Stimulated activated CD4-positive, alpha-beta T cell treated with anti-CD3 and anti-CD28 coated beads, TNF-alpha, amount 100 ng/mL, for 4 hours (primary cell): ENCODE data around the gene PPP1R13B.

Source experiments
- DNase-seq, 3 experiments: peaks; one replicate each; pipeline ENCODE4 v3.0.0-alpha.2; 2020; ENCODE audit warnings: low read depth in 3 of 3

PPP1R13B gene

DNA sequence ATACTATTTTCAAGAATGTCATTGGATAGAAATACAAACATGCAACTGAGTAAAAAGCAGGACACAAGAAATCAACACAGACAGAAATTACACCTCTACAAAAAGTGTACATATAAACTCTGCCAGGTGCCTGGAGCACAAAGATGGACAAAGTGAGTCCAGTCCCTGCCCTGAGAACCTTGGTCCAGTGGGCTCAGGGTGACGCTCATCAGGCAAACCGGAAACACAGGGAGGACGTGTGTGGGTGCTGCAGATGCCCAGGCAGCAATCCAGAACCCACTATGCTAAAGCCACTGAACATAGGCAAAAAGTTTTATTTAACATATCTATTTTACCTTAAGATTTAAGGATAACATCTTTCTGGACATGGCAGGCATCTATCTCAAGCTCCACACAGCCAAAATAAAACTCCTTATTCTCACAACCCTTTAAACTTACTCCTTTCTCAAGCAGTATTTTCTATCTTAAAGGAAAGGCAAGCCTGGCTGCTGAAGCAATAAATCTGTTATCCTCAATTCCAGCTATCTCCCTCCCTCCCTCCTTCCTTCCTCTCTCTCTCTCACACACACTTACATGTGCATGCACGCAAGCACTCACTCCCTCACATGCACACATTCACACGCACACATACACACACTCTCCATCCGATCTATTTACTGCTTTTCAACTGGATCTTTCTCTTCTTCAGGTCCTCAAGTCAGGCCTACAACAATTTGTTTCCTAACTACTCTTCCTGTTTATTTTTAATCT lies 10.2 kb downstream of the PPP1R13B start:
- DNase-seq, result no peak

DNA sequence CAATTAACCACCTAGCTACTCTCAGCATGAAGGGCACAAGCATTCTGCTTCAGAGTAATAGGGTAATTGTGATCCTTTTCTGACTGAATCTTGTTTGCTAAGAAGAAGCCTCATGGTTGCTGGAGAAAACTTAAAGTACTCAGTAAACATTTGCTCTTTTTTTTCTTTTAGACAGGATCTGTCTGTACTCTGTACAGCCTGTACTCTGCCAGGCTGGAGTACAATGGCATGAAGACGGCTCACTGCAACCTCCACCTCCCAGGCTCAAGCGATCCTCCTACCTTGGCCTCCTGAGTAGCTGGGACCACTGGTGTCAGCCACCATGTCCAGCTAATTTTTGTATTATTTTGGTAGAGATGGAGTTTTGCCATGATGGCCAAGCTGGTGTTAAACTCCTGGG lies 12.4 kb downstream of the PPP1R13B start:
- DNase-seq, result no peak

- no peak for DNase-seq
Observed at GRCh38 chr14:103833711-103834110, 13.7 kb downstream of the PPP1R13B start.

- no peak for DNase-seq
Observed at GRCh38 chr14:103832046-103832445, 15.3 kb downstream of the PPP1R13B start.

GRCh38 chr14:103830511-103831270 lies 16.7 kb downstream of the PPP1R13B start:
- DNase-seq, result no peak

DNA sequence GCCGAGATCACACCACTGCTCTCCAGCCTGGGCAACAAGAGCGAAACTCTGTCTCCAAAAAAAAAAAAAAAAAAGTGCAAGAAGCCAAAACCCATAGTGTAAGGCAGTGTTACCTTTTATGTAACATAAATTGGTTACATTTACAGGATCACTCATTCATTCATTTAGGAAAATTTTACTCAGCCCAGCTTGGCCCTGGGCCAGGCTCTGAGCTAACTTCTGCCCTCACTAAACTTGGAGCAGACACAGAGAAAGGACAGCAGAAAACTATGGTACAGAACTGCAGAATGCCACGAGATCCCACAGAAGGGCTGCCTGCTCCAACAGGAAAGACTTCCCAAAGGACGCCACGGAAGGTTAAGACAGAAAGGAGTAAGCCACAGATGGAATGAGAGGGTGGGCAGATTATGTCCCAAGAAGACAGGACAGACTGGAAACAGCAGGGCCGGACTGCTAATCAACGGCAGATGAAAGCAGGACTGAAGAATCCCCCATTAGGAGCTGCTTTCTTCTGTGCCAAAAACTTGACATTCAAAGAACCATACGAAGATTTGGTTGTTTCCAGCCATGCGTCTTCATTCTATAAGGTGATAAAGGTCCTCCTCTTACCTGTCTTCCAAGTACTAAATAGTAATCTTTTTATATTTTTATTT lies 18.9 kb downstream of the PPP1R13B start:
- DNase-seq, result no peak

DNA sequence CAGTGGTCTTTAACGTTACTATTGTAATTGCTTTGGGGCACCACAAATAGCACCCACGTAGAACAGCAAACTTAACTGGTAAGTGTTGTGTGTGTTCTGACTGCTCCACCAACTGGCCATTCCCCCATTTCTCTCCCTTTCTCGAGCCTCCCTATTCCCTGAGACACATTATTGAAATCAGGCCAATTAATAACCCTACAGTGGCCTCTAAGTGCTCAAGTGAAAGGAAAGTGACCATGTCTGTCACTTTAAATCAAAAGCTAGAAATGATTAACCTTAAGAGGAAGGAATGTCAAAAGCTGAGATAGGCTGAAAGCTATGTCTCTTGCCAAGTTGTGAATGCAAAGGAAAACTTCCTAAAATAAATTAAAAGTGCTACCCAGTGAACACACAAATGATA lies 22.3 kb downstream of the PPP1R13B start:
- DNase-seq, result no peak

DNA sequence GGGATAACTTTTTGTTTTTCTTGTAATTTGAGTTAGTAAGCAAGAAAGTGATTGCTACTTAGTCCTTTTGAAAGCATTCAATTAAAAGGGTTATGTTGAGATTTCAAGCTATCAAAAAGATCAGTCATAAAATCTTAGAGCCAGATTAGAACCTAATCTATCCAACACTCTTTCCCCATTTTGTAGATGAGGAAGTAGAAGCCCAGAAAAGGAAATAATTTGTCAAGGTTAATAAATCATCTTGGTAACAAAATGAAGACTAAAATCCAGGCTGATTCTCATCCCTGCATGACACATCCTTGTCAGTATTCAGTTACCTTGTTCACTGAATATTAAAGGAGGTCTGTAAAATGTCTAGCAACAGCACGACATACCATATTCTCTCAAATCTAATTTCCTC lies 26.5 kb downstream of the PPP1R13B start:
- no peak for DNase-seq

DNA sequence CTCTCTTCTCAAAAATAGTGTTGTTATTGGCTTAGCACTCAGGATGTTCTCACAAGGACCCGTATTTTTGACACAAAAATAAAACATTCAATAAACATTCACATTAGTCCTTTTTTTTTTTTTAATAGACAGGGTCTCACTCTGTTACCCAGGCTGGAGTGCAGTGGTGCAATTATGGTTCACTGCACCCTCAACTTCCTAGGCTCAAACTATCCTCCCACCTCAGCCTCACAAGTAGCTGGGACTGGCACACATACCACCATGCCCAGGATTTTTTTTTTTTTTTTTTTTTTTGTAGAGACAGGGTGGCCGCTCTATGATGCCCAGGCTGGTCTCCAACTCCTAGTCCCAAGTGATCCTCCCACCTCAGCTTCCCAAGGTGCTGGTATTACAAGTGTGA lies 27.0 kb downstream of the PPP1R13B start:
- DNase-seq, result no peak

DNA sequence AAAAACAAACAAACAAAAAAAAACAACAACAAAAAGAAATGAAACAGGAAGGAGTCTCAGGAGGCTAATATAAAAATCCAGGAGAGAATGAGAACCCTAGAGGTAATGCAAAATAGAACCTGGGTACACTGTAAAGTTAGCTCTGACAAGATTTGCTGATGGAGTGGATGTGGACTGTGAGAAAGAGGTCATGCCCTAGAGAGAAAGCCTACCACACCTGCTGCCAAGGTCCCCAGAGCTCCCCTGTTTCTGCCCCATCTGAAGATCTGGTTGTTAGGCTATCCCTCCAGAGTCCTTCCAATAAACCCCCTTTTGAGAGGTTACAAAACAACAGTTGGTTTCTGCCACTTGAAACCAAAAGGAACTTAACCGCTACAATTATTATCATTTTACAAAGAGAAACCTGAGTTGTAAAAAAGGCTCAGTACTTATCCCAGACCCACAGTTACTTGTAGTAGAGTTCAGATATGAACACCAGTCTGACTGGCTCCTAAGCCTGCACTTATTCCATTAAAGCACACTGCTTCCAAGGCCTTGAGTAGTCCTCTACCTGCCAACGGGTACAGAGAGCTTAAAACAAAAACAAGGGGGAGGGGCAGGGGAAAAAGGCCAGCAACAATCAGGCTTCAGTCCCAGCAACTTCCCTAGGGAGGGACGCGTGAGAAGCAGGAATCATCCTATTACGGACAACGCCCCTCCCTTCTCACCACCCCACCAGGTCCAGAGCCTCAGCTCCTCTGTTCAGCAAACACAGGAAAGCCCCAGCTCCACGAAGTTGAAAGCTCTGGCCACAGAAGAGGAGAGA lies 27.7 kb downstream of the PPP1R13B start:
- no peak for DNase-seq

DNA sequence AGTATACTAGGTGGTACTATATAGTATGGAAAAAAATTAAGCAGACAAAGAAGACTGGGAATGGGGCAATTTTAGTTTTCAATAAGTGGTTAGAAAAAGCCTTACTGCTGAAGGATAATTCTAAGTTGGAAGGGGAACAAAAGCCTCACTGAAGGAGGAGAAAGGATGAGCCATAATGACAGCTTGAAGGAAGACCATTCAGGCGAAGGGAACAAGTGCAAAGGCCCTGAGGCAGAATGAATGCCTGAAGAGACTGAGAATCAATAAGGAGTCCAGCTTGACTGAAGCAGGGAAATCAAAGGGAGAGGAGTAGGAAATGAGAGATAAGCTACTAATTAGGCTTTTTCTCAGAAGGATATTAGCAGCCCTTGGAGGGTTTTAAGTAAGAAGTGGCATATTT lies 28.5 kb downstream of the PPP1R13B start:
- no peak for DNase-seq

DNA sequence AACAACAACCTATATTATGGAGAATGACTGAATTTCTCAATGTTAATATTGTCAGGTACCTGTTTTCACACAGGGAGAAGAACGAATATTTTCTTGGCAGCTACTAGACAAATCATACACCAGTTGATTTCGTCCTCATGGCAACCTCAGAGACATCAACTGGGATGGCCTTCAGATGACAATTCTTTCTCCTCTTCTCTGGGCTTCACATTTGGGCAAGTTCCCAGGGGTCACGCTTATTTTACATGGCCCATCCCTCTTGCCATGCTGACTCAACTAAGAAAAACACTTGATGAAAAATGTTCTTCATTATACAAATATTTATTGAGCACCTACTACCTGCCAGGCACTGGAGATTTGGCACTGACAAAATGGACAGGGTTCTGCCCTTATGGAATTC lies 29.0 kb downstream of the PPP1R13B start:
- DNase-seq, result no peak

- no peak for DNase-seq
Observed at GRCh38 chr14:103817595-103817994, 29.8 kb downstream of the PPP1R13B start.

- no peak for DNase-seq
Observed at GRCh38 chr14:103816991-103817390, 30.4 kb downstream of the PPP1R13B start.

- no peak for DNase-seq
Observed at GRCh38 chr14:103815253-103815652, 32.1 kb downstream of the PPP1R13B start.

GRCh38 chr14:103811189-103811588 lies 36.2 kb downstream of the PPP1R13B start:
- no peak for DNase-seq

GRCh38 chr14:103808403-103809001 lies 38.9 kb downstream of the PPP1R13B start:
- DNase-seq, result peak; percentile 23 to 42 (median 34)

DNA sequence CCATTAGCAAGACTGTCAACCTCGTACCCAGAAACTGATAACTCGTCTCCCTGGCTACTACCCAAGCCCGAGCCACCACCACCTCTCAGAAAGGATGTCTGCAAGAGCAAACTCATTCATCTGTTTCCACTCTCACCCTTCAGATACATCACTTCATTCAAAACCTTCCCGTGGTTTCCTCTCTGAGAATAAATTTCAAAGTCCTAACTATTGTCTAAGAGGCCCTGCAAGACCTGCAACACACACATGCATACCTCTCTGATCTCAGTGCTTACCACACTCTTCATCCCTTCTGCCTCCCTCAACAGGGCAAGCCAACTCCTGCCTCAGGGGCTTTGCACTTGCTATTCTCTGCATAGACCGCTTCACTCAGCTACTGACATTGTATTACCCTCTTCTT lies 40.6 kb downstream of the PPP1R13B start:
- DNase-seq, result no peak

DNA sequence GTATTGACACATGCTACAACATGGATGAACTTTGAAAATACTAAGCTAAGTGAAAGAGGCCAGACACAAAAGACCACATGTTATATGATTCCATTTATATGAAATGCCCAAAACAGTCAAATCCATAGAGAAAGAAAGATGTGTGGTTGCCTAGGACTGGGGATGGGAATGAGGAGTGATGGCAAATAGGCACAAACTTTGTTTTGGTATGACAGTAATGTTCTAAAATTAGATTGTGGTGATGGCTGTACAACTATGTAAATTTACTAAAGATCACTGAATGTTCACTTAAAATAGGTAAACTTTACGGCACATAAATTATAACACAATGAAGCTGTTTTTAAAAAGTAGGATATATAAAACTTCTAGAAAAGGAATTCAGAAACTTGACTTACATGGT lies 41.7 kb downstream of the PPP1R13B start:
- DNase-seq, result no peak

GRCh38 chr14:103803661-103804060 lies 43.7 kb downstream of the PPP1R13B start:
- DNase-seq, result no peak

DNA sequence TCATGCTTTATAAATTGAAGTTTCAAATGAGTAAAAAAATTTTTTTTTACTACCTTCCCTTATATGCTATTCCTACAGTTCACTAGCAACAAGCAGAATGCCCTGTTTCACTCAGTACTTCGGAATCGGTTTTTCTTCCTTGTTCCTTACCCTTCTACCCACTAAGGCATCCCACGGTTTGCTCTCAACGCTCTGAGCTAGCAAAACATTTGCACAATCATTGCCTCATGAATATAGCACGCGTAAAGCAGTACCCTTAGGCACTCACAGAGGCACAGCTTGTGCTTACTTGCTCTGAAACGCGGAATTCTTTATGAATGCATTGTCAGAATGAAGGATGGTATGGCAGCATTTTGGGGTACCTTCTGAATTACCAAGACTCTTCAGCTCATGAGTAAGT lies 45.0 kb downstream of the PPP1R13B start:
- no peak for DNase-seq

- no peak for DNase-seq
Observed at GRCh38 chr14:103801459-103801858, 45.9 kb downstream of the PPP1R13B start.
